Astrocyte (in vitro differentiated cells and primary cell): Measurements from ENCODE around the gene IBA57. TPM values are rescaled to one million over a fixed set of nuclear protein-coding genes. Genes with fewer than 3 reads are reported as not detected.

Experiments used
- DNase-seq: peaks from one replicate; pipeline ENCODE4 v3.0.0-alpha.2; 2010; ENCODE audit warnings: low read depth
- FAIRE-seq: peaks from 2 replicates; lab custom pipeline; 2011; peaks lifted over from hg19 to GRCh38; lab: Jason Lieb, UNC
- H2AFZ ChIP-seq: 2 replicates; pipeline ENCODE4 v1.6.0; 2012; ENCODE audit warnings: low read depth, low read length, inconsistent platforms
- H3K27ac ChIP-seq: 2 replicates; pipeline ENCODE4 v1.5.1; 2011; ENCODE audit warnings: low read depth, low read length, inconsistent platforms
- H3K27me3 ChIP-seq: 2 replicates; pipeline ENCODE4 v1.6.0; 2011; ENCODE audit warnings: low read length, inconsistent platforms; ENCODE audit not compliant: insufficient read depth
- H3K36me3 ChIP-seq: 2 replicates; pipeline ENCODE4 v1.5.1; 2011; ENCODE audit warnings: low read length, inconsistent platforms; ENCODE audit not compliant: insufficient read depth
- H3K4me1 ChIP-seq: 2 replicates; pipeline ENCODE4 v1.5.1; 2011; ENCODE audit warnings: low read length, inconsistent platforms; ENCODE audit not compliant: insufficient read depth
- H3K4me2 ChIP-seq: 2 replicates; pipeline ENCODE4 v1.6.0; 2012; ENCODE audit warnings: low read length, inconsistent platforms
- H3K4me3 ChIP-seq: 2 replicates; pipeline ENCODE4 v1.5.1; 2011; ENCODE audit warnings: low read depth, mild to moderate bottlenecking, low read length, inconsistent platforms; ENCODE audit not compliant: insufficient read depth
- H3K79me2 ChIP-seq: 2 replicates; pipeline ENCODE4 v1.6.0; 2012; ENCODE audit warnings: mild to moderate bottlenecking, low read length, inconsistent platforms; ENCODE audit not compliant: insufficient read depth
- H3K9ac ChIP-seq: 2 replicates; pipeline ENCODE4 v1.6.0; 2012; ENCODE audit warnings: mild to moderate bottlenecking, low read length, inconsistent platforms
- H3K9me3 ChIP-seq: 2 replicates; pipeline ENCODE4 v1.5.1; 2012; ENCODE audit warnings: low read depth, mild to moderate bottlenecking, low read length, inconsistent platforms; ENCODE audit not compliant: insufficient read depth
- H4K20me1 ChIP-seq: 2 replicates; pipeline ENCODE4 v1.6.0; 2012; ENCODE audit warnings: low read length, inconsistent platforms; ENCODE audit not compliant: insufficient read depth
- H3K27ac Mint-ChIP-seq: one replicate; pipeline ENCODE4 v1.8.0; 2021; ENCODE audit warnings: mild to moderate bottlenecking, mixed read lengths; ENCODE audit not compliant: unreplicated experiment
- H3K27me3 Mint-ChIP-seq: one replicate; pipeline ENCODE4 v1.8.0; 2021; ENCODE audit warnings: low read depth, mixed read lengths; ENCODE audit not compliant: unreplicated experiment
- H3K36me3 Mint-ChIP-seq: one replicate; pipeline ENCODE4 v1.8.0; 2021; ENCODE audit warnings: low read depth, mixed read lengths; ENCODE audit not compliant: unreplicated experiment
- H3K4me1 Mint-ChIP-seq: one replicate; pipeline ENCODE4 v1.8.0; 2021; ENCODE audit warnings: low read depth, mixed read lengths; ENCODE audit not compliant: unreplicated experiment
- H3K4me3 Mint-ChIP-seq: one replicate; pipeline ENCODE4 v1.8.0; 2021; ENCODE audit warnings: mild to moderate bottlenecking, moderate library complexity, mixed read lengths; ENCODE audit not compliant: unreplicated experiment
- H3K9me3 Mint-ChIP-seq: one replicate; pipeline ENCODE4 v1.8.0; 2021; ENCODE audit warnings: mild to moderate bottlenecking, mixed read lengths; ENCODE audit not compliant: unreplicated experiment
- EZH2 ChIP-seq: IDR thresholded peaks from 2 replicates; pipeline ENCODE4 v1.6.1; 2012; ENCODE audit warnings: mild to moderate bottlenecking, low read length, inconsistent platforms; ENCODE audit not compliant: insufficient read depth
- total RNA-seq: library from RNA; stranded (reverse); gene quantifications from 2 replicates; pipeline ENCODE4 v1.2.1, GENCODE V29; 2021
- TF ChIP-seq, protein P1 (sequence below): IDR thresholded peaks from 2 replicates; pipeline ENCODE4 v1.5.1; 2011; ENCODE audit warnings: low read depth, mild to moderate bottlenecking, inconsistent platforms, low read length, moderate library complexity; ENCODE audit not compliant: insufficient read depth

The IBA57 gene
- total RNA-seq, 1 donor from 2014 or later: 4.9 TPM

DNA sequence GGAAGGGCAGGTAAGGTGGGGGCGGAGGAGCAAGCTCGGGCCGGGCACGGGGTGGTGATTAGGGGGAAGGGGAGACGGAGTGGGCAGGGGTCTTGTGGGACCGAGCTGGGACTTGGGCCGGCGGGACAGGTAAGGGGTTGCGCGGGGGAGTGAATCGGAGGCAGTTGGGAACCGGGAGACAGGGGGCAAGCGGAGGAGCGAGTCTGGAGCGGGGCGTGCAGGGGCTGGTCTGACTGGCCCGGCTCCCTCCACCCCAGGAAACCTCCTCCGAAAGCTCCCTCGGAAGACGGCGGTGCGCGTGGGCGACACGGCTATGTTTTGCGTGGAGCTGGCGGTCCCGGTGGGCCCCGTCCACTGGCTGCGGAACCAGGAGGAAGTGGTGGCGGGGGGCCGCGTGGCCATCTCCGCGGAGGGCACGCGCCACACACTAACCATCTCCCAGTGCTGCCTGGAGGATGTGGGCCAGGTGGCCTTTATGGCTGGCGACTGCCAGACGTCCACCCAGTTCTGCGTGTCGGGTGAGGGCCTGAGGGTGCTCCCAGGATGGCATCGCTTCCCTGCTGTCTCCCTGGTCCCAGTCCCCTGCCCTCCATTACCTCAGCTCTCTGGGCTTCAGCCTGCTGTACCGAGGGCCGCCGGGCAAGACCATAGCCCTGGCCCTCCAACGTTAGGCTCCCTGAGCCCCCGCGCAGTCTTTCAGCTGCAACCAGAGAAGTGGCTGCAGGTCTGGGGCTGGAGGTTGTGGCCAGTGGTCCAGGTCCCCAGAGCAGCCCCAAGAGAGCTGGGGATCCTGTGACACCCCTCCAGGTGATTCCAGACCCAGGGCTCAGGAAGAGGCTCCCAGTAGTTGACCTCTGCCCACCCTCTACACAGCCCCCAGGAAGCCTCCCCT is 48.6 kb downstream of the IBA57 start:
- DNase-seq (no peak), FAIRE-seq (no peak)
- Histone ChIP-seq H3K9me3 (no peaks in the 10 kb centered on the region), H4K20me1 (no peaks in the 10 kb centered on the region), H3K9ac (no peak overlapping the region), H2AFZ (peak overlapping the region; percentile 26), H3K27me3 (peaks cover 7% of the 10 kb centered on the region), H3K27ac (no peak overlapping the region), H3K36me3 (no peaks in the 10 kb centered on the region), H3K4me2 (peak overlapping the region; percentile 78), H3K4me1 (no peaks in the 10 kb centered on the region), H3K4me3 (peak overlapping the region; percentile 28), H3K79me2 (no peaks in the 10 kb centered on the region)
- TF ChIP-seq, protein P1, sequence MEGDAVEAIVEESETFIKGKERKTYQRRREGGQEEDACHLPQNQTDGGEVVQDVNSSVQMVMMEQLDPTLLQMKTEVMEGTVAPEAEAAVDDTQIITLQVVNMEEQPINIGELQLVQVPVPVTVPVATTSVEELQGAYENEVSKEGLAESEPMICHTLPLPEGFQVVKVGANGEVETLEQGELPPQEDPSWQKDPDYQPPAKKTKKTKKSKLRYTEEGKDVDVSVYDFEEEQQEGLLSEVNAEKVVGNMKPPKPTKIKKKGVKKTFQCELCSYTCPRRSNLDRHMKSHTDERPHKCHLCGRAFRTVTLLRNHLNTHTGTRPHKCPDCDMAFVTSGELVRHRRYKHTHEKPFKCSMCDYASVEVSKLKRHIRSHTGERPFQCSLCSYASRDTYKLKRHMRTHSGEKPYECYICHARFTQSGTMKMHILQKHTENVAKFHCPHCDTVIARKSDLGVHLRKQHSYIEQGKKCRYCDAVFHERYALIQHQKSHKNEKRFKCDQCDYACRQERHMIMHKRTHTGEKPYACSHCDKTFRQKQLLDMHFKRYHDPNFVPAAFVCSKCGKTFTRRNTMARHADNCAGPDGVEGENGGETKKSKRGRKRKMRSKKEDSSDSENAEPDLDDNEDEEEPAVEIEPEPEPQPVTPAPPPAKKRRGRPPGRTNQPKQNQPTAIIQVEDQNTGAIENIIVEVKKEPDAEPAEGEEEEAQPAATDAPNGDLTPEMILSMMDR: no peak
- TF ChIP-seq EZH2: peak; percentile 55
- Mint-ChIP-seq H3K9me3 (no peaks in the 10 kb centered on the region), H3K27ac (no peak overlapping the region), H3K4me1 (no peaks in the 10 kb centered on the region), H3K4me3 (peak overlapping the region; percentile 79), H3K27me3 (peaks cover 12% of the 10 kb centered on the region), H3K36me3 (peaks cover 4% of the 10 kb centered on the region)

DNA sequence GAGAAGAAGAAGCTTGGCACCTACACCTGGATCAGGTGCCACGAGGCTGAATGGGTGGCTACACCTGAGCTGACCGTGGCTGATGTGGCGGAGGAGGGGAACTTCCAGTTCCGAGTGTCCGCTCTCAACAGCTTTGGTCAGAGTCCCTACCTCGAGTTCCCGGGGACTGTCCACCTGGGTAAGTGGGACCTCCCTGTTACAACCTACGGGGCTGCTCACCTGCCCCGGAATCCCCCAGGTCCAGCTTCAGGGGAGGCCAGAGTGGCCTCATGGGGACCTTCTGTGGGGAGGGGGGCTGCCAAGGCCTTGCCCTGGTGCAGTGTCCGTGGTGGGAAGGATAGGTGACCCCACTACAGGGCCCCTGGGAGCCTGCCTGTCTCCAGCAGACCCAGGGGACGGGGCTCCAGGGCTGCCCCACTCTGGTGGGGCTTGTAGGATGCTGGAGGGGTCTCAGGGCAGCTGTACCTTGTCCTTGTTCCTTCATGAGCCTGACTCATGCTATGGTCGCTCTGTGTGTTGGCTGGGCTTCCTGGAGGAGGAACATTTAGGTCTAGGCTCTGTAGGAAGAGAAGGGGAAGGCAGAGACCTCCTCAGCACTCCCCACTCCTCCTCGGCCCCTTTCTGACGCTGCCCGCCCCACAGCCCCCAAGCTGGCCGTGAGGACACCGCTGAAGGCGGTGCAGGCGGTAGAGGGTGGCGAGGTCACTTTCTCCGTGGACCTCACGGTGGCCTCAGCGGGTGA is 49.5 kb downstream of the IBA57 start:
- Mint-ChIP-seq H3K4me1 (no peaks in the 10 kb centered on the region), H3K27me3 (peaks cover 7% of the 10 kb centered on the region), H3K27ac (no peak overlapping the region), H3K36me3 (peaks cover 6% of the 10 kb centered on the region), H3K4me3 (no peak overlapping the region), H3K9me3 (no peaks in the 10 kb centered on the region)
- H3K27ac ChIP-seq: no peak overlapping the region
- H3K9ac ChIP-seq: no peak overlapping the region
- no peak overlapping the region for H3K4me2 ChIP-seq
- no peak overlapping the region for H3K4me3 ChIP-seq
- H3K79me2 ChIP-seq: no peaks in the 10 kb centered on the region
- DNase-seq (no peak), FAIRE-seq (no peak)
- no peaks in the 10 kb centered on the region for H3K9me3 ChIP-seq
- no peaks in the 10 kb centered on the region for H3K4me1 ChIP-seq
- H4K20me1 ChIP-seq: no peaks in the 10 kb centered on the region
- no peak overlapping the region for H2AFZ ChIP-seq
- TF ChIP-seq, protein P1: no peak
- no peak for TF ChIP-seq EZH2
- peaks cover 7% of the 10 kb centered on the region for H3K27me3 ChIP-seq
- H3K36me3 ChIP-seq: no peaks in the 10 kb centered on the region
